HepG2 (cell line): ENCODE data around the gene CFAP97. TPM values are rescaled to one million over a fixed set of nuclear protein-coding genes. Genes with fewer than 3 reads are reported as not detected.

Source experiments
- ATAC-seq: fragments of 200-7000 bp; cut with Tn5 transposase; 3 replicates; pipeline ENCODE4 v1.9.1; 2020; ENCODE audit warnings: mild to moderate bottlenecking, moderate library complexity
- BruUV-seq: library from RNA; stranded (reverse); fragments of 400-500 nt; replicated peaks from 2 replicates; lab custom pipeline; 2021; lab: Mats Ljungman, UMichigan
- CTCF ChIA-PET: fragments of 300-600 bp; formaldehyde crosslinking; extraction: SDS; loops from one replicate; lab custom pipeline; 2021; ENCODE audit warnings: low total read pairs, inconsistent platforms, low intra/inter-chr PET ratio; lab: Yijun Ruan, JAX
- POLR2A ChIA-PET: fragments of 350-600 bp; sonication (Branson Sonifier 250); formaldehyde crosslinking; loops from one replicate; lab custom pipeline; 2020; ENCODE audit warnings: antibody characterized with exemption, inconsistent platforms; lab: Yijun Ruan, JAX
- DNase-seq: peaks from one replicate; pipeline ENCODE4 v3.0.0-alpha.2; 2015; ENCODE audit warnings: low spot score
- FAIRE-seq: peaks from 3 replicates; lab custom pipeline; 2011; peaks lifted over from hg19 to GRCh38; lab: Jason Lieb, UNC
- H2AFZ ChIP-seq: one replicate; pipeline ENCODE4 v1.6.1; 2011; ENCODE audit warnings: low read length, inconsistent platforms
- H3K27ac ChIP-seq: fragments of 300-600 bp; 3 replicates; pipeline ENCODE4 v1.8.0; 2011; ENCODE audit warnings: mixed run types, mild to moderate bottlenecking, mixed read lengths, low read length, inconsistent platforms; ENCODE audit not compliant: insufficient read depth; ENCODE audit errors: extremely low read length
- H3K27me3 ChIP-seq, 2 experiments: fragments of 200-600 bp in 1 of 2; 2 replicates in 1 of 2; 3 replicates in 1 of 2; pipeline versions ENCODE4 v1.6.0 to v1.8.0; 2011; ENCODE audit warnings: low read length in 2 of 2, mild to moderate bottlenecking in 2 of 2, moderate library complexity in 2 of 2, inconsistent platforms in 1 of 2; ENCODE audit not compliant: insufficient read depth in 2 of 2, control insufficient read depth in 1 of 2
- H3K36me3 ChIP-seq, 2 experiments: fragments of 200-600 bp in 1 of 2; replicated peaks in 1 of 2; 2 replicates in 1 of 2; 3 replicates in 1 of 2; pipeline versions ENCODE4 v1.5.1 to v1.8.0; 2011; ENCODE audit warnings: low read length in 2 of 2, inconsistent platforms in 1 of 2; ENCODE audit not compliant: insufficient read depth in 2 of 2, control insufficient read depth in 1 of 2
- H3K4me1 ChIP-seq: 2 replicates; pipeline ENCODE4 v1.5.1; 2012; ENCODE audit warnings: low read length, inconsistent platforms; ENCODE audit not compliant: insufficient read depth
- H3K4me2 ChIP-seq: 2 replicates; pipeline ENCODE4 v1.6.0; 2011; ENCODE audit warnings: low read depth, low read length, inconsistent platforms
- H3K4me3 ChIP-seq, 3 experiments: fragments of 200-600 bp in 1 of 3; sonication (generic), shearing (Covaris generic) in 1 of 3; replicated peaks in 1 of 3; 2 replicates each; pipeline ENCODE4 v1.5.1; 2011 to 2016; ENCODE audit warnings: low read length in 3 of 3, inconsistent platforms in 2 of 3, low read depth in 2 of 3, mild to moderate bottlenecking in 2 of 3, control low read depth in 1 of 3, mixed read lengths in 1 of 3; ENCODE audit not compliant: insufficient read depth in 1 of 3
- H3K79me2 ChIP-seq: one replicate; pipeline ENCODE4 v1.6.1; 2011; ENCODE audit warnings: low read length, inconsistent platforms; ENCODE audit not compliant: insufficient read depth
- H3K9ac ChIP-seq: 2 replicates; pipeline ENCODE4 v1.6.0; 2011; ENCODE audit warnings: mild to moderate bottlenecking, low read depth, low read length, inconsistent platforms; ENCODE audit not compliant: insufficient read depth
- H3K9me3 ChIP-seq: 2 replicates; pipeline ENCODE4 v1.5.1; 2012; ENCODE audit warnings: mild to moderate bottlenecking, low read length
- H4K20me1 ChIP-seq: 2 replicates; pipeline ENCODE4 v1.6.0; 2011; ENCODE audit warnings: inconsistent platforms, mild to moderate bottlenecking, low read length, moderate library complexity; ENCODE audit not compliant: insufficient read depth
- ETS1 ChIP-seq: sonication (generic); formaldehyde crosslinking; IDR thresholded peaks from 2 replicates; pipeline ENCODE4 v1.4.0; 2020; ENCODE audit warnings: missing genetic modification reagents
- SMAD1 ChIP-seq: sonication (generic); formaldehyde crosslinking; IDR thresholded peaks from 2 replicates; pipeline ENCODE4 v1.4.0; 2020; ENCODE audit warnings: missing genetic modification reagents, low read depth, mild to moderate bottlenecking, borderline replicate concordance
- ZIK1 ChIP-seq: sonication (generic); formaldehyde crosslinking; IDR thresholded peaks from 2 replicates; pipeline ENCODE4 v1.5.0; 2020; ENCODE audit warnings: mild to moderate bottlenecking, low read depth, missing genetic modification reagents, borderline replicate concordance
- ZNF563 ChIP-seq: sonication (generic); formaldehyde crosslinking; IDR thresholded peaks from 2 replicates; pipeline ENCODE4 v1.8.0; 2022; ENCODE audit warnings: mild to moderate bottlenecking, moderate library complexity, missing genetic modification reagents
- ZNF720 ChIP-seq: sonication (generic); formaldehyde crosslinking; IDR thresholded peaks from 2 replicates; pipeline ENCODE4 v1.4.0; 2020; ENCODE audit warnings: missing genetic modification reagents
- ZNF766 ChIP-seq: sonication (generic); formaldehyde crosslinking; IDR thresholded peaks from 2 replicates; pipeline ENCODE4 v1.5.0; 2020; ENCODE audit warnings: missing genetic modification reagents, borderline replicate concordance
- WGBS: methylation state at CpG from one replicate; pipeline ENCODE4 v1.1.6; 2017; ENCODE audit warnings: low lambda C conversion rate; 5-methylcytosine and 5-hydroxymethylcytosine counted together
- in situ Hi-C: cut with HindIII; loops from 2 replicates; pipeline ENCODE4 v1.10.0; 2017; ENCODE audit warnings: low pct_unique_long_range_greater_than_20kb; ENCODE audit not compliant: extremely low pct_ligation_motif_present
- intact Hi-C: fragments of 100-400 bp; cut with micrococcal nuclease; formaldehyde crosslinking; loops from one replicate; pipeline ENCODE4 v1.10.0; 2022; ENCODE audit not compliant: unreplicated experiment
- polyA plus RNA-seq, 8 experiments: library from polyadenylated mRNA; depleted of rRNA in 3 of 8; stranded (reverse) in 7 of 8; unstranded in 1 of 8; fragments of >200 nt; fragmentation: Illumina TruSeq in 4 of 8; extraction: Trizol in 4 of 8; gene quantifications; 2 replicates each; pipeline versions ENCODE4 v1.2.1 to v1.2.3, GENCODE V29; 2011 to 2016; ENCODE audit warnings: low read depth in 4 of 8, missing spikeins in 1 of 8, mixed read lengths in 1 of 8; ENCODE audit not compliant: insufficient read depth in 1 of 8
- total RNA-seq, 5 experiments: library from RNA; depleted of rRNA; stranded (reverse); fragments of >200 nt; fragmentation: Illumina TruSeq; extraction: Trizol; gene quantifications; 2 replicates each; pipeline ENCODE4 v1.2.3, GENCODE V29; 2016; ENCODE audit warnings: low read depth in 1 of 5
- TF ChIP-seq, protein P1 (sequence below): sonication (generic); IDR thresholded peaks from 2 replicates; pipeline ENCODE4 v1.6.1; 2016; ENCODE audit warnings: low read depth, borderline replicate concordance

The CFAP97 gene
- total and polyA plus RNA-seq, 2 of the 13 experiments (the other 11 are each of a cell fraction or from before 2014, with no cell fraction given) = 32.1 to 44.4 TPM

DNA sequence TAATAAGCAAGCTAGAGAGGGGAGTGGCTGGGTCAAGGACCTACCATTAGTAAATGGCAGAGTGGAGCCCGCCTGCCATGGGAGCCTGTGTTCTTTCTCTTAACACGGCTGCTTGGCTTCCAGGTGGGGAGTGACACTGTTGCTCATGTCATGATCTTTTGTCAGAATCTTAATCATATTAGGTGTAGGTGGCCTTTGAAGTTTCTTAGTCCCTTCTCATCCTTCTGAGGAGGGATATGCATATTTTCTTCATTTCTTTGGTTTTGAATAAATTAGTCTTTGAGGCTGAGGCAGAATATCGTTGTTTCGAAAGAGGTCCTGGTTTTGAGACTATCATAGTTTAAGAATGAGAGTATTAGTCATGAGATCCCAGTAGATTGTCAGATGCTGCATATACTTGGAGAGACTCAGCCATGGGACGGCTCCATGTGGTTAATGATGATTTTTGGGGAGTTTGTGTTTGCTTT is 34.4 kb upstream of the CFAP97 start (continued):
- TF ChIP-seq ZNF720 (CRISPR knock-in tag) (no peak), ETS1 (no peak), ZNF766 (CRISPR knock-in tag) (no peak), ZNF563 (CRISPR knock-in tag) (no peak), SMAD1 (CRISPR knock-in tag) (no peak)
- TF ChIP-seq, protein P1, sequence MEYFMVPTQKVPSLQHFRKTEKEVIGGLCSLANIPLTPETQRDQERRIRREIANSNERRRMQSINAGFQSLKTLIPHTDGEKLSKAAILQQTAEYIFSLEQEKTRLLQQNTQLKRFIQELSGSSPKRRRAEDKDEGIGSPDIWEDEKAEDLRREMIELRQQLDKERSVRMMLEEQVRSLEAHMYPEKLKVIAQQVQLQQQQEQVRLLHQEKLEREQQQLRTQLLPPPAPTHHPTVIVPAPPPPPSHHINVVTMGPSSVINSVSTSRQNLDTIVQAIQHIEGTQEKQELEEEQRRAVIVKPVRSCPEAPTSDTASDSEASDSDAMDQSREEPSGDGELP = no peak
- TF ChIP-seq, all 625 proteins: peak for 0

DNA sequence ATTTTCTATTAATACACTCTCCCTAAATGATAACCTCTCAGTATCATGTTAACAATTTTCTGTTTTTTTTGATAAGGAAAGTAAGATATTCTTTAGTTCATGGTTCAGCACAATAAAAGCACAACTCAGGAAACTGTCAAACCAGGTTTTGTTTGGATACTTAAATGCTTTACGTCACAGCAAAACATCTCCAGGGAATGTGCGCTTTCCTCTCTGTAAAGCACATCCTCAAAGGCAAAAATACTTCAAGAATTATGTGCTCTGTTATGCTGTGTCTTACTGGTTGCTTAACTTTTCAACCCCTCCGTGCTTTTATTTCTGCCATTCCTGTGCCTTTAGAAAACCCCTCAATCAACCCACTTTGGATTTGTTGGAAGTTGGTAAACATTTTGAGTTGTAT is 33.4 kb upstream of the CFAP97 start:
- Histone ChIP-seq H3K36me3 (no peaks in the 10 kb centered on the region), H3K27me3 (no peaks in the 10 kb centered on the region), H4K20me1 (peaks cover 14% of the 10 kb centered on the region), H3K4me2 (no peak overlapping the region), H3K9me3 (peaks cover 11% of the 10 kb centered on the region), H3K79me2 (peaks cover 30% of the 10 kb centered on the region), H3K9ac (no peak overlapping the region), H3K4me3 (no peak overlapping the region), H3K27ac (no peak overlapping the region), H2AFZ (no peak overlapping the region), H3K4me1 (peaks cover 18% of the 10 kb centered on the region)
- CTCF ChIA-PET = no interaction called here
- WGBS = 98% methylated on average over 3 of the region's 3 CpGs
- POLR2A ChIA-PET = no interaction called here
- FAIRE-seq (no peak), DNase-seq (no peak), ATAC-seq (no peak)
- in situ Hi-C loops (no loop called here), intact Hi-C loops (no loop called here)
- no peak for TF ChIP-seq ZIK1
- BruUV-seq = no TSS peak
